Mammary epithelial cell (primary cell): Measurements from ENCODE around the gene PRKAR1A.

Experiments
- CTCF ChIP-seq, 2 donors: IDR thresholded peaks in 1 of 2; conservative IDR thresholded peaks in 1 of 2; 2 replicates each; pipeline ENCODE4 v1.5.1; 2011 to 2012; ENCODE audit warnings: inconsistent platforms in 2 of 2, low read length in 2 of 2, mild to moderate bottlenecking in 2 of 2, control low read depth in 1 of 2, low read depth in 1 of 2; ENCODE audit not compliant: insufficient read depth in 1 of 2; ENCODE audit errors: extremely low read depth in 1 of 2
- EZH2 ChIP-seq: IDR thresholded peaks from 2 replicates; pipeline ENCODE4 v1.6.1; 2012; ENCODE audit warnings: low read length, inconsistent platforms, borderline replicate concordance

GRCh38 chr17:68534695-68535088, 22.5 kb downstream of the PRKAR1A start:
- TF ChIP-seq CTCF (conservative IDR thresholded peaks at IDR 0.05 in 1 of 2, IDR thresholded peaks at IDR 0.05 in 1 of 2; ENCODE audit: extremely low read depth in 1 of 2, insufficient read depth in 1 of 2, low read depth in 1 of 2, low read length in 2 of 2): no peak
- no peak for TF ChIP-seq EZH2
